Stimulated activated CD4-positive, alpha-beta T cell treated with anti-CD3 and anti-CD28 coated beads, Interleukin-12 subunit alpha, Interleukin-12 subunit beta, amount 100 ng/mL, for 24 hours (primary cell): Measurements from ENCODE around the gene BATF2.
"Not testable (repeated sequence)": the region's sequence is repeated elsewhere in the genome, so short reads cannot be mapped to it uniquely, and the experiment has no call there.

Source experiments
- DNase-seq, 2 experiments: peaks; one replicate each; pipeline ENCODE4 v3.0.0-alpha.2; 2020; ENCODE audit warnings: low read depth in 2 of 2

The BATF2 gene, protein sequence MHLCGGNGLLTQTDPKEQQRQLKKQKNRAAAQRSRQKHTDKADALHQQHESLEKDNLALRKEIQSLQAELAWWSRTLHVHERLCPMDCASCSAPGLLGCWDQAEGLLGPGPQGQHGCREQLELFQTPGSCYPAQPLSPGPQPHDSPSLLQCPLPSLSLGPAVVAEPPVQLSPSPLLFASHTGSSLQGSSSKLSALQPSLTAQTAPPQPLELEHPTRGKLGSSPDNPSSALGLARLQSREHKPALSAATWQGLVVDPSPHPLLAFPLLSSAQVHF

GRCh38 chr11:64996710-64997380 lies at the start of gene BATF2:
TSS of gene BATF2 (minus strand) at chr11:64996971. CDS start at chr11:64996914, 57 bp downstream.
- no peak for DNase-seq

DNA sequence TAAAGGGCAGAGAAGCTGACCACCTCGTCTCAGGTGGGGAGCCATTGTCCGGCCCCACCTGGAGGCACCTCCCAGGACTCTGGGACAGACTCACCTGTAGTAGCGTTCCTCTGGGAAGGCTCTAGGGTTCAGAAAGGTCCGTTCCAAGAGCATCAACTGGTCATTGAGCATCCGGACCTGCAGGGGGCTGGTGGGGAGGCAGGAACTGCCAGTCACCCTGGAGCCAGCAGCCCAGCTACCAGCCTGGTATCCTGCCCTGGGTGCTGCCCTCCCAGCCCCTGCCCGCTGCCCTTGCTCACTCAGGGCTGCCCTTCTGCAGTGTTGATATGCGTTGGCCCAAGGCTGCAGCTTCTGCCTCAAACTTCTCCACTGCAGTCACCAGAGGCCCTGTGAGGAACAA lies 49.0 kb upstream of the BATF2 start:
- no peak for DNase-seq

DNA sequence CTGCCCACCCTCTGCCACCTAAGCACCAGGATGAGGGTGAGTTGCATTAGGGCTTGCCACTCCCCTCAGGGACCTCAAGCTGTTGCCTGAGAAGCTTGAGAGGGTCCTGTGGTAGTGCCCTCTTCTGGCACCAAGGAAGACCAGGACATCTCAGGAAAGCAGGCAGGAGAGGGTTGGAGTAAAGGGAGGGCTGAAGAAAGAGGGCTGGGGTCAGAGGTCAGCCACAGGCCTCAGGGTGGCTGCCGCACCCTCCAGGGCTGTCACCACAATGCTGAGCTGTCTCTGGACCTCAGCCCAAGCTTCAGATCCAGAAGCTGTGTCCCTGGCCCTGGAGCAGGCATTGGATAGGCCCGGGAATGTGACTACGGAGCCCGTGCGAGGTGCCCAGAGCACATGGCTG lies 48.3 kb upstream of the BATF2 start:
- DNase-seq: no peak

DNA sequence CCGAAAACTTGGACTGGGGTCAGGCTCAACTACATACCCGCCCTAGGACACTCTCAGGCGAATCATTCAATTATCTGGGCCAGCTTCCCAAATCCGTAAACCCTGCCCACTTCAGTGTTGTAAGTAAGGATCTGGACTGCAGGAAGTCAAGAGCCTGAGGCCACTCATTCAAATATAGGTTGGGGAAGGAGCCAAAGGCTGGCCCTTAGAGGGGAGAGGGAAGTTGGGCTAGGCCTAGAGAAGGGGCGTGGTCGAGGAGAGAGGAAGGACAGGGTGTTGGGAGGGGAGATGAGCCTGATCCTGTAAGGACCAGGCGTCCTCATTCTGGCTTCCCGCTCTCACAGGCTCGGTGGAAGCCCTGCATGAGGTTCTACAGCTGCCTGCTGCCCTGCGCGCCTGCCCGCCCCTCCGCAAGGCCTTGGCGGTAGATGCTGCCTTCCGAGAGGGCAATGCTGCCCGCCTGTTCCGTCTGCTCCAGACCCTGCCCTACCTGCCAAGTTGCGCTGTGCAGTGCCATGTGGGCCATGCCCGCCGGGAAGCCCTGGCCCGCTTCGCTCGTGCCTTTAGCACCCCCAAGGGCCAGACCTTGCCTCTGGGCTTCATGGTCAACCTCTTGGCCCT lies 47.2 kb upstream of the BATF2 start:
- no peak for DNase-seq

DNA sequence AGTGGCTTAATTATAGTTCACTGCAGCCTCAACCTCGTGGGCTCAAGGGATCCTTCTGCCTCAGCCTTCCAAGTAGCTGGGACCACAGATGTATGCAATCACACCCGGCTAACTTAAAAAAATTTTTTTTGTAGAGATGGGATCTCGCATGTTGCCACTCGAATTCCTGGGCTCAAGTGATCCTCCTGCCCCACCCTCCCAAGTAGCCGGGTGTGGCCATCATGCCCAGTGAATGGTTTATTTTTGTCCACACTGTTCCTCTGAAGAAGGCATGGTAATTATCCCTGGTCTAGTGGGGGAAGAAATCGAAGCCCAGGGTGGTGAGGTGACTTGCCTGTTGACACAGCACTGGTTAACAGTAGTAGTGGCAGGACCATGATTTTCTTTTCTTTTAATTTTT lies 46.1 kb upstream of the BATF2 start:
- DNase-seq: no peak

- peak; percentile 76 to 87 for DNase-seq
Measured at GRCh38 chr11:65040847-65041622, 44.3 kb upstream of the BATF2 start, which contains the start of gene SAC3D1. TSS of gene SAC3D1 (plus strand) at chr11:65041210. CDS start at chr11:65041293, 83 bp downstream.

DNA sequence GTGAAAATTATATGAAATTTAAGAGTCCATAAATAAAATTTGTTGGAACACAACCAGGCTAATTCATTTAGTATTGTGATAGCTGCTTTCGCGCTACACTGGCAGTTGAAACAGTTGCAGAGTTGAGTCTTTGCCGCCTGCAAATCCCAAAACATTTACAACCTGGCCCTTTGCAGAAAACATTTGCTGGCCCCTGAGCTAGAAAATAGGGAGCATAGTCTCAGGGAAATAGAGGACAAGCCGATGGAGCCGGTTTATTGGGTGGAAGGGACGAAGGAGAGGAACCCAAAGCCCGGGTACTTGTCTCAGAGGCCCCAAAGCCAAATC lies 43.7 kb upstream of the BATF2 start:
- DNase-seq: no peak

DNA sequence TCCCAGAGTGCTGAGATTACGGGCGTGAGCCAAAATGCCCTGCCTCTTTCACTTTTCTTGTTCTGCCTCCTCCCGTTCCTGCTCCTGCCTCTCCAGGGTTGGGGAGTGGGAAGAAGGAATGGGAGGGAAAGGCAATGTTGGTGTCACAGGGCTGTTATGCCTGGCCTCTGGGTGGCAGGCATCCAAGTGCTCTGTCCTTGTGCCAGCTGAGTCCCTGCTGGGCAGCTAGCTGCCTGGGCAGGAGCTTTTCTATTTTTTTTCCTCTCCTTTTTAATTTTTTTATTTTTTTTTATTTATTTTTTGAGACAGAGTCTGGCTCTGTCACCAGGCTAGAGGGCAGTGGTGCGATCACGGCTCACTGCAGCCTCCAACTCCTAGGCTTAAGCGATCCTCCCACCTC lies 40.2 kb upstream of the BATF2 start:
- no peak for DNase-seq

GRCh38 chr11:65035579-65035978 lies 38.8 kb upstream of the BATF2 start:
- no peak for DNase-seq

GRCh38 chr11:65034423-65034822 lies 37.7 kb upstream of the BATF2 start:
- no peak for DNase-seq

GRCh38 chr11:65032216-65032615 lies 35.4 kb upstream of the BATF2 start:
- DNase-seq: no peak

DNA sequence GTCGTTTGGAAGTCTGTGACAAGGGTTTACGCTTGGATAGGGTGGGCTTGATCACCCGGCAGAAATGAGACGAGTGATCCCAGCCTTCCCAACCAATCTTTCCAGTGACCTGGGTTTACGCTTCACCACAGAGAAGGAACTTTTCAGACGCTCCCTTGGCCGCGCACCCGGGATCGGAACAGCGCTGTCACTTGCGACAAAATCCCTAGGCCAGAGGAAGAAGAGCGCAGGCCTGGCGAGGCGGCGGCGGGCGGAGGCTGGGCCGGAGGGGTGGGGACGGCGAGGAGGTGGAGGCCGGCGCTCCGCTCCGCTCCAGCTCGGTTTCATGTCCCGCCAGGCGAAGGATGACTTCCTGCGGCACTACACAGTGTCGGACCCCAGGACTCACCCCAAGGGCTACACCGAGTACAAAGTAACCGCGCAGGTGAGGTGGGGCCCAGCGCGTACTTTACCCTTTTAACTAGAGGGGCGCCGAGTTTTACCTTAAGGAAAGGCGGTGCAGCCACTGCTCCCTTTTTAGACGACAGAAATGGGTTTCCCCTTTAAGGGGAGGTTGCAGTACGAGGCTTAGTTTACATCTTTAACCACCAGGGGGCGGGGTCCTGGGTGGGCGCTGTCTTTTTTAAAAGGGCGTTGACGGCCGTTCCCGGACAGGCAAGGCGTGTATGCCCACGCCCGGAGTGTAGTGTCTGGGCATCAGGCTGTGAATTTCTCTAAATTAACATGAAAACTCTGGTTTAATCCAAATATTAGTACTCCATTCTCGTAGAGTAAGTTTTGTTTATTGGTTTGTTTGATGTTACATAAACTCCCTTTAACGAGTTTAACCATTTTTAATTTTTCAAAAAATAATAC lies 30.7 kb upstream of the BATF2 start, which contains the start of gene SNX15:
Gene SNX15, plus strand, starts transcription at position 227 of the 855 bp plus-strand sequence. Its CDS starts 99 bp downstream, at position 326.
- peak; percentile 80 to 84 for DNase-seq

GRCh38 chr11:65026810-65027209 lies 30.0 kb upstream of the BATF2 start:
- no peak for DNase-seq

DNA sequence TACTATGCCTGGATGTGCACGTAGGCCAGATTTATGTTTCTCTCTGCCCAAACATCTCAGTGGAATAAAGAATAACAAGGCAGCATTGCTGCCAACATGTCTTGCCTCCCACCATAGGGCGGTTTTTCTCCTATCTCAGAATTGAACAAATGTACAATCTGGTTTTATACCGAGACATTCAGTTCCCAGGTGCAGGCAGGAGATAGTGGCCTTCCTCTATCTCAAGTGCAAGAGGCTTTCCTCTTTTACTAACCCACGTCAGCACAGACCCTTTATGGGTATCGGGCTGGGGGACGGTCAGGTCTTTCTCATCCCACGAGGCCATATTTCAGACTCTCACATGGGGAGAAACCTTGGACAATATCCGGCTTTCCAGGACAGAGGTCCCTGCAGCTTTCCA lies 26.7 kb upstream of the BATF2 start:
- DNase-seq: not testable (repeated sequence)

DNA sequence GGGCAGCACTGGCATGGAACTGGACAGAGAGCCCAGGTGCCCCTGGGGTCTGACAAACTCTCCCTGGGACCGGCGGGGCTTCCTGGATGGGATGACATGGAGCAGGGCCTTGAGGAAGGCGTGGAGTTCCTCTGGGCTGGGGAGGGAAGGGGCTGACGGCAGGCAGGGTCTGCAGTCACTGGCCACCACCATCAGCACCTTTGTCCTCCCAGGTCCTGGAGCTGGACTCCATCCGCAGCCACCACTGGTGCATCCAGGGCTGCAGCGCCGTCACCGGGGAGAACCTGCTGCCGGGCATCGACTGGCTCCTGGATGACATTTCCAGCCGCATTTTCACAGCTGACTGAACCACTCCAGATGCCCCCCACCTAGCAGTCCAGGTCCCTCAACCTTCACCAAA lies 24.7 kb upstream of the BATF2 start:
- no peak for DNase-seq

DNA sequence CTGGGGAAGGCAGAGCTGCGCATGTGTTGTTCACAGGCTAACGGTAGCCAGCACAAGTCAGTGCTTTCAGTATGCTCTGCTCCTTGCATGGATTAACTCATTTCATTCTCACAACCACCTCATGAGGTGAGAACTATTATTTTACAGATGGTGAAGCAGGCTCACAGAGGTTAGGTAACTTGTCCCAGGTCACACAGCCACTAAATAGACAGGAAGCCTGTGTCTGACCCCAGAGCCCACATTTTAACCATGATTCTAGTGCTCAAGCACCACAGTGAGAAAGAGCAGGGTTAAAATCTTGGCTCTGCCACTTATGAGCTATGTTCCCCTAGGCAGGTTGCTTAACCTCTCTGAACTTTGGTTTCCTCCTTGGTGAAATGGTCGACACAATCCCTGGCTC lies 24.2 kb upstream of the BATF2 start:
- no peak for DNase-seq

DNA sequence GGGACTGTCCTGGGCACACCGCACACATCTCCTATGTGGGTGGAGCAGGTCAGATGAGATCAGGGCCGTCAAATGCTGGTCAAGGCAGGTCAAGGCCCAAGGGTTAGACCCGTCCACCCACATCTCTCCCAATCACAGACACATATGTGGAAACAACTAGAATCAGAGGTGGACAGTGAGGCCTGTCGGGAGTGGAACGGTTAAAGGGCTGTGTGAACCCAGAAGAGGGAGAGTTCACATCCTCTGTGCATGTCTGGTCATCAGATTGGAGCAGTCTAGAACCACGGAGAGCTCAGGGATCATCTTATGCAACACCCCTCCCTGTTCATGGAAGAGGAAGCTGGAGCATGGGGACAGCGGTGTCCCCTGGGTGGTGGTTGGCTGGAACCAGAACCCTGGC lies 23.1 kb upstream of the BATF2 start:
- DNase-seq: no peak

DNA sequence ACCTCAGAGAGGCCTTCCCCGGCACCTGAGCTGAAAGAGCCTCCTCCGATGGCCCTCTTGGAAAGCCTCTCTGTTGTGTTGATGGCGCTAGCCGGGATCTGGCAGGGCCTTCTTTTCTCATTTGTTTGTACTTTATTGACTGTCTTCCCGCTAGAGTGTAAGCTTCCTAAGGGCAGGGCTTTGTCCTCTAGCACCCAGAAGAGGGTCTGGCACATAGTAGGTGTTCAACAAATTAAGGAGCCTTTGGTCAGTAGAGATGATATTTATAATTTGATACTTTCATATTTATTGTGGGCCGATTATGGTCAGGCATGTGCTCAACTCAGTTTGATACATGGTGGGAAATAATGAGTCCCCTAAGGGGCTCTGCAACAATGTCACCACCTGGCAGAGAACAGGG lies 21.2 kb upstream of the BATF2 start:
- DNase-seq: no peak

- DNase-seq: no peak
Measured at GRCh38 chr11:65016705-65017104, 19.9 kb upstream of the BATF2 start.

- no peak for DNase-seq
Measured at GRCh38 chr11:65014726-65015227, 18.0 kb upstream of the BATF2 start.
